ENCODE data around the gene EFNA3. TPM values are rescaled to one million over a fixed set of nuclear protein-coding genes. Genes with fewer than 3 reads are reported as not detected.

EFNA3 gene
- total RNA-seq, 2 experiments from 2014 or later, result 0.22 to 0.47 TPM

DNA sequence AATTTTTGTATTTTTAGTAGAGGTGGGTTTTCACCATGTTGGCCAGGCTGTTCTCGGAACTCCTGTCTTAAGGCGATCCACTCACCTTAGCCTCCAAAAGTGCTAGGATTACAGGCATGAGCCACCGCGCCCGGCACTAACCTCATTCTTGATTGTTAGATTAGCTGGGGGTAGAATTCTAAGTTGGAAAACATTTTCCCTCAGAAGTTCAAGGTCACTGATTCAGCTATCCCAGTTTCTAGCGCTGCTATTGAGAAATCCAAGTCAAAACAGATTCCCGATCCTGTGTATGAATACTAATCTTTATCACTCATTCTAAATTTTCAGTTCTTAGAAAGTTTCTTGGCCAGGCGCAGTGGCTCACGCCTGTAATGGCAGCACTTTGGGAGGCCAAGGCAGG lies 24.7 kb downstream of the EFNA3 start:
- ChIA-PET POLR2A (no interaction called here), CTCF (no interaction called here)

DNA sequence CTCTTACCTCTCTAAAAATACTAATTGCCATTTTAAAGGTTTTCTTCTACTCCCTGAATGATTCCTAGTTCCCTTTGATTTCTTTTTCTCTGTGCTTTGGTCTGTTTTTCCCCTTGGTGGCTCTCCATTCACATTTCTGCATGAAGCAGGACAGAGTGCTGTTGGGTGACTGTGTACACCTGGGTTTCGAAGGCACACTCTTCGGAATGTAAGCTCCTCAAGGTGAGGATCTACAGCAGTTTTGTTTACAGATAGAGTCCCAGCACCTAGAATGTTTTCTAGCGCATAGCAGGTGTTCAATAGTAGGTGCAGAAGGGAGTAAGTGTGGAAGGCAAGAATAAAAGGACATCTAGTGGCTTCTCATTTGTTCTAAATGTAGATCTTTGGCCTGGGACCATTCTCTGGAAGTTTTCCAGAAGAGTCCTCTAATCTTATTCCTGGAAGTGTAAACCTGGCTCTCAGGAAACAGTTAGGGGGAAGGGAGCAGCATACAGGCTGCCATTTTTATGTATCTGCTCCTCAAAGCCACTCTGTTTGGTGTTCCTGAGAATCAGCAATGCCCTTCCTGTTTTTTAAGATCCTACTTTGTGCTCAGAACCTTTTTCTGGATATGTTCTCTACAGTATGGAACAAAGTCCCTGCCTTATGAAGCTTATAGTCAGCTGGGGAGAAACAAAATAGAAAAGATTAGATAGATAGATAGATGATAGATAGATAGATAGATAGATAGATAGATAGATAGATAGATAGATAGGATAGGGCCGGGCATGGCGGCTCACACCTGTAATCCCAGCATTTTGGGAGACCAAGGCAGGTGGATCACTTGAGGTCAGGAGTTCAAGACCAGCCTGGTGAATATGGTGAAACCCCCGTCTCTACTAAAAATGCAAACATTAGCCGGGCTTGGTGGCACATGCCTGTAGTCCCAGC lies 26.2 kb downstream of the EFNA3 start:
- ATAC-seq (ENCODE audit: poor library complexity) (no peak), DNase-seq (no peak)
- H3K4me1 Mint-ChIP-seq (ENCODE audit: low read depth), result no peaks in the 10 kb centered on the region
- Histone ChIP-seq H3K4me3 (ENCODE audit: low read length) (no peak overlapping the region), H3K4me1 (ENCODE audit: insufficient read depth, low read length) (no peaks in the 10 kb centered on the region), H3K36me3 (ENCODE audit: insufficient read depth, low read length) (no peaks in the 10 kb centered on the region), H3K27ac (ENCODE audit: low read depth in 1 of 2, low read length in 2 of 2) (no peak overlapping the region), H3K27me3 (ENCODE audit: control insufficient read depth in 1 of 2, insufficient read depth in 2 of 2, low read length in 2 of 2) (peaks cover 0 to 3% of the 10 kb centered on the region in 2 experiments), H3K9me3 (ENCODE audit: control insufficient read depth in 1 of 2, insufficient read depth in 1 of 2, low read length in 2 of 2) (no peaks in the 10 kb centered on the region)
- ChIA-PET POLR2A (no interaction called here), CTCF (interaction anchor here (1.3 kb wide), 1 partner anchor 88 kb away, joined by 3 read pairs; no protein-coding TSS in a partner anchor)
- no peaks in the 10 kb centered on the region for H3K36me3 Mint-ChIP-seq (ENCODE audit: low read depth)
- intact Hi-C loops (cut with DNase I, micrococcal nuclease), result no loop called here
- peaks cover 4% of the 10 kb centered on the region for H3K27me3 Mint-ChIP-seq
- H3K4me3 Mint-ChIP-seq, result no peak overlapping the region
- no peaks in the 10 kb centered on the region for H3K9me3 Mint-ChIP-seq
- no peak overlapping the region for H3K27ac Mint-ChIP-seq
- TF ChIP-seq, protein P1, sequence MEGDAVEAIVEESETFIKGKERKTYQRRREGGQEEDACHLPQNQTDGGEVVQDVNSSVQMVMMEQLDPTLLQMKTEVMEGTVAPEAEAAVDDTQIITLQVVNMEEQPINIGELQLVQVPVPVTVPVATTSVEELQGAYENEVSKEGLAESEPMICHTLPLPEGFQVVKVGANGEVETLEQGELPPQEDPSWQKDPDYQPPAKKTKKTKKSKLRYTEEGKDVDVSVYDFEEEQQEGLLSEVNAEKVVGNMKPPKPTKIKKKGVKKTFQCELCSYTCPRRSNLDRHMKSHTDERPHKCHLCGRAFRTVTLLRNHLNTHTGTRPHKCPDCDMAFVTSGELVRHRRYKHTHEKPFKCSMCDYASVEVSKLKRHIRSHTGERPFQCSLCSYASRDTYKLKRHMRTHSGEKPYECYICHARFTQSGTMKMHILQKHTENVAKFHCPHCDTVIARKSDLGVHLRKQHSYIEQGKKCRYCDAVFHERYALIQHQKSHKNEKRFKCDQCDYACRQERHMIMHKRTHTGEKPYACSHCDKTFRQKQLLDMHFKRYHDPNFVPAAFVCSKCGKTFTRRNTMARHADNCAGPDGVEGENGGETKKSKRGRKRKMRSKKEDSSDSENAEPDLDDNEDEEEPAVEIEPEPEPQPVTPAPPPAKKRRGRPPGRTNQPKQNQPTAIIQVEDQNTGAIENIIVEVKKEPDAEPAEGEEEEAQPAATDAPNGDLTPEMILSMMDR (IDR thresholded peaks at IDR 0.05), result no peak

More for the DNA sequence above, 24.7 kb downstream of the EFNA3 start:
- Histone ChIP-seq H3K36me3 (ENCODE audit: insufficient read depth, low read length) (no peaks in the 10 kb centered on the region), H3K27me3 (ENCODE audit: control insufficient read depth in 1 of 2, insufficient read depth in 2 of 2, low read length in 2 of 2) (peaks cover 0 to 3% of the 10 kb centered on the region in 2 experiments), H3K4me3 (ENCODE audit: low read length) (no peak overlapping the region), H3K27ac (ENCODE audit: low read depth in 1 of 2, low read length in 2 of 2) (no peak overlapping the region), H3K4me1 (ENCODE audit: insufficient read depth, low read length) (no peaks in the 10 kb centered on the region), H3K9me3 (ENCODE audit: control insufficient read depth in 1 of 2, insufficient read depth in 1 of 2, low read length in 2 of 2) (no peaks in the 10 kb centered on the region)
- intact Hi-C loops (cut with DNase I, micrococcal nuclease), result no loop called here
- ATAC-seq (ENCODE audit: poor library complexity) (no peak), DNase-seq (no peak)
- Mint-ChIP-seq H3K36me3 (ENCODE audit: low read depth) (no peaks in the 10 kb centered on the region), H3K27me3 (peaks cover 4% of the 10 kb centered on the region), H3K9me3 (no peaks in the 10 kb centered on the region), H3K4me1 (ENCODE audit: low read depth) (no peaks in the 10 kb centered on the region), H3K27ac (no peak overlapping the region), H3K4me3 (no peak overlapping the region)
- TF ChIP-seq, protein P1 (IDR thresholded peaks at IDR 0.05), result no peak

DNA sequence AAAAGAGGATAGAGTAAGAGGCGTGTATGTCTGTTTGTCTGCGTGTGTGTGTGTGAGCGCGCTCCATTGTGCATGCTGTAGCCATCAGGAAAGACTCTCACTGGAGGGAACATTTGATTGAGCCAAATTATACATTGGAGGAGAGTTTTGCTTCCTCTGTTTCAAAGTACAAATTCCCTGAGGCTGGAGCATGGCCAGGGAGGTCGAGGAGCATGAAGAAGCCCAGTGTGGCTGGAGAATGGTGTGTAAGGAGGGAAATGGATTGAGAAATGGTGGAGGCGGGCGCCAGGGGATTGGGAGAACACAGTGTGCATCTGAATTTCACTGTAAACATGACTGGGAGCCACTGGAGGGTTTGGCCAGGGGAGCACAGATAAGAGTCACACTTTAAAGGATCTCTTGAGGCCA lies 27.0 kb downstream of the EFNA3 start:
- H3K27me3 ChIP-seq (ENCODE audit: control insufficient read depth in 1 of 2, insufficient read depth in 2 of 2, low read length in 2 of 2), result peaks cover 0 to 3% of the 10 kb centered on the region in 2 experiments
- ATAC-seq (ENCODE audit: poor library complexity) (no peak), DNase-seq (no peak)
- H3K4me3 ChIP-seq (ENCODE audit: low read length), result no peak overlapping the region
- TF ChIP-seq, protein P1 (IDR thresholded peaks at IDR 0.05), result no peak
- H3K4me1 Mint-ChIP-seq (ENCODE audit: low read depth), result no peaks in the 10 kb centered on the region
- intact Hi-C loops (cut with DNase I, micrococcal nuclease), result no loop called here
- ChIA-PET CTCF (interaction anchor here (0.9 to 1.3 kb wide), 2 partner anchors 10 to 88 kb away, joined by 3 read pairs; no protein-coding TSS in a partner anchor), POLR2A (no interaction called here)
- H3K4me1 ChIP-seq (ENCODE audit: insufficient read depth, low read length), result no peaks in the 10 kb centered on the region
- H3K27ac ChIP-seq (ENCODE audit: low read depth in 1 of 2, low read length in 2 of 2), result no peak overlapping the region
- no peaks in the 10 kb centered on the region for H3K36me3 Mint-ChIP-seq (ENCODE audit: low read depth)
- H3K9me3 Mint-ChIP-seq, result no peaks in the 10 kb centered on the region
- no peaks in the 10 kb centered on the region for H3K36me3 ChIP-seq (ENCODE audit: insufficient read depth, low read length)
- no peaks in the 10 kb centered on the region for H3K9me3 ChIP-seq (ENCODE audit: control insufficient read depth in 1 of 2, insufficient read depth in 1 of 2, low read length in 2 of 2)
- no peak overlapping the region for H3K27ac Mint-ChIP-seq
- peaks cover 4% of the 10 kb centered on the region for H3K27me3 Mint-ChIP-seq
- H3K4me3 Mint-ChIP-seq, result no peak overlapping the region

Data from CD4-positive, alpha-beta T cell (primary cell).